WERI-Rb-1 (cell line): ENCODE results near the gene TUT4.

Experiments used
- DNase-seq: peaks from one replicate; pipeline ENCODE4 v3.0.0-alpha.2; 2020
- H3K27ac ChIP-seq: fragments of 250-450 bp; sonication (Bioruptor Pico); 2 replicates; pipeline ENCODE4 v1.5.1; 2020; ENCODE audit warnings: mild to moderate bottlenecking, moderate library complexity
- H3K27me3 ChIP-seq: fragments of 250-450 bp; sonication (Bioruptor Pico); 2 replicates; pipeline ENCODE4 v1.5.1; 2021; ENCODE audit warnings: mild to moderate bottlenecking, low read depth, moderate library complexity; ENCODE audit not compliant: insufficient read depth, severe bottlenecking
- H3K36me3 ChIP-seq: fragments of 250-450 bp; sonication (Bioruptor Pico); 2 replicates; pipeline ENCODE4 v1.5.1; 2020; ENCODE audit warnings: mild to moderate bottlenecking, moderate library complexity
- H3K4me3 ChIP-seq: 2 replicates; pipeline ENCODE4 v1.5.1; 2011; ENCODE audit warnings: low read depth, mild to moderate bottlenecking, control low read depth, low read length
- H3K9me3 ChIP-seq: fragments of 250-450 bp; sonication (Bioruptor Pico); 2 replicates; pipeline ENCODE4 v1.5.1; 2021; ENCODE audit warnings: mild to moderate bottlenecking, moderate library complexity; ENCODE audit not compliant: severe bottlenecking
- TF ChIP-seq, protein P1 (sequence below): IDR thresholded peaks from 2 replicates; pipeline ENCODE4 v1.5.1; 2011; ENCODE audit warnings: low read depth, mild to moderate bottlenecking, control low read depth, inconsistent platforms, low read length

TUT4 gene

DNA sequence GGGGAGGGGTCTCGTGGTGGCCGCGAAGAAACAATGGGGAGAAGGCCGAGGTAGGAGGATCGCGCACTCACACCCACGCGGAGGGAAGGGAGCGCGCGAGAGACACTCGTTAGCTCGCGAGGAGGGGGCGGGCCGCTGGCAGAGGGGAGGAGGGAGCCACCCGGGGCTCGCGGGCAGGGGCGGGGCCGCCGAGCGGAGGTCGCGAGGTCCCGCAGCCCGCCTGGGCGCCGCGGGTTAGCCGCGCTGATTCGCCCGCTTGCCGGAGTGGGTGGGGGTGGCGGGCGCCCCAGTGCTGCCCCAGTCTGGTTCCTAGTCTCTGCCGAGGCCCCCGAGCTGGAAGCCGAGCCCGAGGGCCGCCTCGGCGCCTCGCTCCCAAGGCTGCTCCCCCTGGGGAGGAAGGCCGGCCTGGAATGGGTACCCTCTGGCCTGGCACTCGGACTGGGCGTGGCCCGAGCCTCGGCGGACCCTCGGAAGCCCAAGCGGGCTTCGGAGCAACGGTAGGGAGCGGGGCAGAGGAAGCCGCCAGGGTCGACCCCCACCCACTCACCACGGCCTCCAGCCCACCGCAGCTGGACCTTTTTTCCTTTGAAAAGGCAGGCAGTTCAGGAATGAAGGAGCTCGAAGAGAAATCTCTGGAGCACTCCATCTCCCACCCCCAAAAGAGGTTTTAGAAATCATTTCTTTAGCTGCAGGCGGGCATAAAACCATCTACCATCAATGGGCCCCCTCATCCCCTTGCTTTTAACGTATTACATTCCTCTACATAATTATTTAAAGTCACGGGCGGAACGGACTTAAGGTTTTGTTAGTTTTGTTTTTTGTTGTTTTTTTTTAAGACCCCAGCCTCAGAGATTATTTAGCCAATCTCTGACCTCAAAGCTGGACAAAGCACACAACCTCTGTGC is 722 bp upstream of the TUT4 start:
- Histone ChIP-seq H3K4me3 (peak overlapping the region; percentile 76), H3K36me3 (peaks cover 4% of the 10 kb centered on the region), H3K27me3 (no peaks in the 10 kb centered on the region), H3K27ac (peak overlapping the region; percentile 97), H3K9me3 (no peaks in the 10 kb centered on the region)
- peak; percentile 92 for DNase-seq
- TF ChIP-seq, protein P1, sequence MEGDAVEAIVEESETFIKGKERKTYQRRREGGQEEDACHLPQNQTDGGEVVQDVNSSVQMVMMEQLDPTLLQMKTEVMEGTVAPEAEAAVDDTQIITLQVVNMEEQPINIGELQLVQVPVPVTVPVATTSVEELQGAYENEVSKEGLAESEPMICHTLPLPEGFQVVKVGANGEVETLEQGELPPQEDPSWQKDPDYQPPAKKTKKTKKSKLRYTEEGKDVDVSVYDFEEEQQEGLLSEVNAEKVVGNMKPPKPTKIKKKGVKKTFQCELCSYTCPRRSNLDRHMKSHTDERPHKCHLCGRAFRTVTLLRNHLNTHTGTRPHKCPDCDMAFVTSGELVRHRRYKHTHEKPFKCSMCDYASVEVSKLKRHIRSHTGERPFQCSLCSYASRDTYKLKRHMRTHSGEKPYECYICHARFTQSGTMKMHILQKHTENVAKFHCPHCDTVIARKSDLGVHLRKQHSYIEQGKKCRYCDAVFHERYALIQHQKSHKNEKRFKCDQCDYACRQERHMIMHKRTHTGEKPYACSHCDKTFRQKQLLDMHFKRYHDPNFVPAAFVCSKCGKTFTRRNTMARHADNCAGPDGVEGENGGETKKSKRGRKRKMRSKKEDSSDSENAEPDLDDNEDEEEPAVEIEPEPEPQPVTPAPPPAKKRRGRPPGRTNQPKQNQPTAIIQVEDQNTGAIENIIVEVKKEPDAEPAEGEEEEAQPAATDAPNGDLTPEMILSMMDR: no peak

GRCh38 chr1:52552236-52552504 is 722 bp downstream of the TUT4 start:
- no peaks in the 10 kb centered on the region for H3K27me3 ChIP-seq
- TF ChIP-seq, protein P1: no peak
- H3K36me3 ChIP-seq: peaks cover 4% of the 10 kb centered on the region
- peak overlapping the region; percentile 76 for H3K4me3 ChIP-seq
- no peaks in the 10 kb centered on the region for H3K9me3 ChIP-seq
- DNase-seq: peak; percentile 55
- peak overlapping the region; percentile 97 for H3K27ac ChIP-seq

GRCh38 chr1:52551507-52552235 is 1.2 kb downstream of the TUT4 start:
- H3K27ac ChIP-seq: peak overlapping the region; percentile 97
- peak; percentile 57 for DNase-seq

DNA sequence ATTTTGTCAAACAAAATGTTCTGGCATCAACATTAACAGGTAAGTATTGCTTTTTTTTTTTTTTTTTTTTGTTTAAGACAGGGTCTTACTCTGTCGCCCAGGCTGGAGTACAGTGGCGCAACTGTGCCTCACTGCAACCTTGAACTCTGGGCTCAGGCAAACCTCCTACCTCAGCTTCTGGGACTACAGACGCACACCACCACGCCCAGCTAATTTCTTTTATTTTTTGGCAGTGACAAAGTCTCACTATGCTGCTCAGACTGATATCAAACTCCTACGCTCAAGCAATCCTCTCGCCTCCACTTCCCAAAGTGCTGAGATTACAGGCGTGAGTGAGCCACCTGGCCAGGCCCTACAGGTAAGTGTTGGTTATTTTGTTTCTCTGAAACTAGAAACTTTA is 2.4 kb downstream of the TUT4 start:
- Histone ChIP-seq H3K27ac (no peak overlapping the region), H3K4me3 (no peak overlapping the region), H3K36me3 (peaks cover 4% of the 10 kb centered on the region), H3K27me3 (no peaks in the 10 kb centered on the region), H3K9me3 (no peaks in the 10 kb centered on the region)
- no peak for DNase-seq
- TF ChIP-seq, protein P1: no peak

More at GRCh38 chr1:52551507-52552235, 1.2 kb downstream of the TUT4 start:
- no peaks in the 10 kb centered on the region for H3K27me3 ChIP-seq
- peak overlapping the region; percentile 76 for H3K4me3 ChIP-seq
- H3K36me3 ChIP-seq: peaks cover 4% of the 10 kb centered on the region
- no peaks in the 10 kb centered on the region for H3K9me3 ChIP-seq
- TF ChIP-seq, protein P1: no peak

DNA sequence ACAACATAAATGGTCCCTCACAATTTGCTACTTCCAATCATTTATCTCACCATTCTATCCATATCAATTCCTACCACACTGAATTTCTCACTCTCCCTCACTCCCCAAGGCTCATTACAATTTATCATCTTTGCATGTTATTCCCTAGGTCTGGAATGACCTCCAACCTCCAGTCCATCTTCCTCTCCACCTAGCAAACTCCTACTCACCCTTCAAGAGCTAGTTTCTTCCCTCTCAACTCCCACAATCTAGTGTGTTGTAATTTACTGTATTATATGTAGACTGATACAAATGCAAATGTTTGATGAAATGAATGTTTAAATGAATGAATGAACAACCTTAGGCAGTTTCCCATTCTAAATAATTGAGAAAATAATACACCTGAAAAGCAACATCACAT is 3.6 kb downstream of the TUT4 start:
- Histone ChIP-seq H3K27me3 (no peaks in the 10 kb centered on the region), H3K27ac (no peak overlapping the region), H3K36me3 (peaks cover 4% of the 10 kb centered on the region), H3K4me3 (no peak overlapping the region), H3K9me3 (peaks cover 2% of the 10 kb centered on the region)
- TF ChIP-seq, protein P1: no peak
- DNase-seq: no peak
